Measurements from ENCODE around the gene TEAD1. TPM values are rescaled to one million over a fixed set of nuclear protein-coding genes. Genes with fewer than 3 reads are reported as not detected.

Gene TEAD1
- total and polyA plus RNA-seq, 9 of the 15 experiments (the other 6 are each of a cell fraction or from before 2014, with no cell fraction given) = 1.7 to 17.7 (median 10.8) TPM

DNA sequence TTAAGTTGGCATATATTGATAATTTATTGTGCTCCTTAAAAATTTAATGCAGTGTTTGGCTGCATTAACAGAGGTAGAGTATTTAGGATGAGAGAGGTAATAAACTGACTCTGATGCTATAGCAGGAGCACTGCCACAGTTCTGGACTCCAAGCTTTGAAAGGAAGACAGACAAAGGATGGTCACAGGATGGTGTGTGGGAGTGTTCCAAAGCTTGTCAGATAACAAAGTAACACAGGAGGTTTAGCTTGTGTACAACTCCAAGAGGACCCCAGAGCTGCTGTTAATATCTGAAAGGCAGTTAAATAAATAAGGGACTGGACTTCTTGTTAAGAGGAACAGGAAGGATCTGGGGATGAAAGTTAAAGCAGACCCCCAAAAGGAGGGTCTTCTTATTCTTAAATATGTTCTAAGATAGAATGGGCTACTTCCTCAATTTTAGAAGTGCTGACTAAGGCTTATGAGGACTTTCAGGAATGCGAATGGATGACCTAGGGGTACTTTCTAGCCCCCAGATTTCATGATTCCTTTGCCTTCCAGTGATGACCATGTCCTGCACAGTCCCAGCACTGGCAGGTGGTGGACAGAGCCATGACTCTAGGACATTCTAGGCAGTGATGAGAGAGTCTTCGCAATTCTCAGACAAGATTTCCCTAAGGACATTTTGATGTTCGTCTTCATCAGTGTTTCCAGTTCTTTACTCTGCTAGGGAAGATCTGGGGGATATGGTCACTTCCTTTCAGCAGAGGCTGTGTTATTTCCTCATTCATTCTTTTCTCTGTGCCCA is 185.8 kb downstream of the TEAD1 start (continued):
- TF ChIP-seq, protein P1, sequence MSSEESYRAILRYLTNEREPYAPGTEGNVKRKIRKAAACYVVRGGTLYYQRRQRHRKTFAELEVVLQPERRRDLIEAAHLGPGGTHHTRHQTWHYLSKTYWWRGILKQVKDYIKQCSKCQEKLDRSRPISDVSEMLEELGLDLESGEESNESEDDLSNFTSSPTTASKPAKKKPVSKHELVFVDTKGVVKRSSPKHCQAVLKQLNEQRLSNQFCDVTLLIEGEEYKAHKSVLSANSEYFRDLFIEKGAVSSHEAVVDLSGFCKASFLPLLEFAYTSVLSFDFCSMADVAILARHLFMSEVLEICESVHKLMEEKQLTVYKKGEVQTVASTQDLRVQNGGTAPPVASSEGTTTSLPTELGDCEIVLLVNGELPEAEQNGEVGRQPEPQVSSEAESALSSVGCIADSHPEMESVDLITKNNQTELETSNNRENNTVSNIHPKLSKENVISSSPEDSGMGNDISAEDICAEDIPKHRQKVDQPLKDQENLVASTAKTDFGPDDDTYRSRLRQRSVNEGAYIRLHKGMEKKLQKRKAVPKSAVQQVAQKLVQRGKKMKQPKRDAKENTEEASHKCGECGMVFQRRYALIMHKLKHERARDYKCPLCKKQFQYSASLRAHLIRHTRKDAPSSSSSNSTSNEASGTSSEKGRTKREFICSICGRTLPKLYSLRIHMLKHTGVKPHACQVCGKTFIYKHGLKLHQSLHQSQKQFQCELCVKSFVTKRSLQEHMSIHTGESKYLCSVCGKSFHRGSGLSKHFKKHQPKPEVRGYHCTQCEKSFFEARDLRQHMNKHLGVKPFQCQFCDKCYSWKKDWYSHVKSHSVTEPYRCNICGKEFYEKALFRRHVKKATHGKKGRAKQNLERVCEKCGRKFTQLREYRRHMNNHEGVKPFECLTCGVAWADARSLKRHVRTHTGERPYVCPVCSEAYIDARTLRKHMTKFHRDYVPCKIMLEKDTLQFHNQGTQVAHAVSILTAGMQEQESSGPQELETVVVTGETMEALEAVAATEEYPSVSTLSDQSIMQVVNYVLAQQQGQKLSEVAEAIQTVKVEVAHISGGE (CRISPR knock-in tag; IDR thresholded peaks at IDR 0.05) = 0 out of 6 replicates have a peak, but pooled peaks of 1 of the 3 experiments have one; percentile 43
- peak; percentile 36; the same call in 1 of the 2 replicates for TF ChIP-seq CBFA2T3 (IDR thresholded peaks at IDR 0.05)
- no peak for TF ChIP-seq TAF9B (IDR thresholded peaks at IDR 0.05; ENCODE audit: partially characterized antibody)
- TF ChIP-seq, protein P2, sequence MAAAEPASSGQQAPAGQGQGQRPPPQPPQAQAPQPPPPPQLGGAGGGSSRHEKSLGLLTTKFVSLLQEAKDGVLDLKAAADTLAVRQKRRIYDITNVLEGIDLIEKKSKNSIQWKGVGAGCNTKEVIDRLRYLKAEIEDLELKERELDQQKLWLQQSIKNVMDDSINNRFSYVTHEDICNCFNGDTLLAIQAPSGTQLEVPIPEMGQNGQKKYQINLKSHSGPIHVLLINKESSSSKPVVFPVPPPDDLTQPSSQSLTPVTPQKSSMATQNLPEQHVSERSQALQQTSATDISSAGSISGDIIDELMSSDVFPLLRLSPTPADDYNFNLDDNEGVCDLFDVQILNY (CRISPR knock-in tag; IDR thresholded peaks at IDR 0.05) = no peak
- TF ChIP-seq, protein P3, sequence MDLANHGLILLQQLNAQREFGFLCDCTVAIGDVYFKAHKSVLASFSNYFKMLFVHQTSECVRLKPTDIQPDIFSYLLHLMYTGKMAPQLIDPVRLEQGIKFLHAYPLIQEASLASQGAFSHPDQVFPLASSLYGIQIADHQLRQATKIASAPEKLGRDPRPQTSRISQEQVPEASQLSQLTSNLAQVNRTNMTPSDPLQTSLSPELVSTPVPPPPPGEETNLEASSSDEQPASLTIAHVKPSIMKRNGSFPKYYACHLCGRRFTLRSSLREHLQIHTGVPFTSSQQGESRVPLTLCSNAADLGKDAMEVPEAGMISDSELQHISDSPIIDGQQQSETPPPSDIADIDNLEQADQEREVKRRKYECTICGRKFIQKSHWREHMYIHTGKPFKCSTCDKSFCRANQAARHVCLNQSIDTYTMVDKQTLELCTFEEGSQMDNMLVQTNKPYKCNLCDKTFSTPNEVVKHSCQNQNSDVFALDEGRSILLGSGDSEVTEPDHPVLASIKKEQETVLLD (IDR thresholded peaks at IDR 0.05) = no peak
- no peak for TF ChIP-seq PYGO2 (tag; IDR thresholded peaks at IDR 0.05)
- no peak for TF ChIP-seq ARHGAP35 (IDR thresholded peaks at IDR 0.05; ENCODE audit: partially characterized antibody)
- TF ChIP-seq NCOR1 (IDR thresholded peaks at IDR 0.05) = no peak
- TF ChIP-seq YBX1 (IDR thresholded peaks at IDR 0.05) = no peak
- TF ChIP-seq RFX1 (IDR thresholded peaks at IDR 0.05) = no peak
- TF ChIP-seq, protein P4, sequence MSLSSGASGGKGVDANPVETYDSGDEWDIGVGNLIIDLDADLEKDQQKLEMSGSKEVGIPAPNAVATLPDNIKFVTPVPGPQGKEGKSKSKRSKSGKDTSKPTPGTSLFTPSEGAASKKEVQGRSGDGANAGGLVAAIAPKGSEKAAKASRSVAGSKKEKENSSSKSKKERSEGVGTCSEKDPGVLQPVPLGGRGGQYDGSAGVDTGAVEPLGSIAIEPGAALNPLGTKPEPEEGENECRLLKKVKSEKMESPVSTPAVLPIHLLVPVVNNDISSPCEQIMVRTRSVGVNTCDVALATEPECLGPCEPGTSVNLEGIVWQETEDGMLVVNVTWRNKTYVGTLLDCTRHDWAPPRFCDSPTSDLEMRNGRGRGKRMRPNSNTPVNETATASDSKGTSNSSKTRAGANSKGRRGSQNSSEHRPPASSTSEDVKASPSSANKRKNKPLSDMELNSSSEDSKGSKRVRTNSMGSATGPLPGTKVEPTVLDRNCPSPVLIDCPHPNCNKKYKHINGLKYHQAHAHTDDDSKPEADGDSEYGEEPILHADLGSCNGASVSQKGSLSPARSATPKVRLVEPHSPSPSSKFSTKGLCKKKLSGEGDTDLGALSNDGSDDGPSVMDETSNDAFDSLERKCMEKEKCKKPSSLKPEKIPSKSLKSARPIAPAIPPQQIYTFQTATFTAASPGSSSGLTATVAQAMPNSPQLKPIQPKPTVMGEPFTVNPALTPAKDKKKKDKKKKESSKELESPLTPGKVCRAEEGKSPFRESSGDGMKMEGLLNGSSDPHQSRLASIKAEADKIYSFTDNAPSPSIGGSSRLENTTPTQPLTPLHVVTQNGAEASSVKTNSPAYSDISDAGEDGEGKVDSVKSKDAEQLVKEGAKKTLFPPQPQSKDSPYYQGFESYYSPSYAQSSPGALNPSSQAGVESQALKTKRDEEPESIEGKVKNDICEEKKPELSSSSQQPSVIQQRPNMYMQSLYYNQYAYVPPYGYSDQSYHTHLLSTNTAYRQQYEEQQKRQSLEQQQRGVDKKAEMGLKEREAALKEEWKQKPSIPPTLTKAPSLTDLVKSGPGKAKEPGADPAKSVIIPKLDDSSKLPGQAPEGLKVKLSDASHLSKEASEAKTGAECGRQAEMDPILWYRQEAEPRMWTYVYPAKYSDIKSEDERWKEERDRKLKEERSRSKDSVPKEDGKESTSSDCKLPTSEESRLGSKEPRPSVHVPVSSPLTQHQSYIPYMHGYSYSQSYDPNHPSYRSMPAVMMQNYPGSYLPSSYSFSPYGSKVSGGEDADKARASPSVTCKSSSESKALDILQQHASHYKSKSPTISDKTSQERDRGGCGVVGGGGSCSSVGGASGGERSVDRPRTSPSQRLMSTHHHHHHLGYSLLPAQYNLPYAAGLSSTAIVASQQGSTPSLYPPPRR (CRISPR knock-in tag; IDR thresholded peaks at IDR 0.05; ENCODE audit: borderline replicate concordance) = no peak
- TF ChIP-seq, protein P5, sequence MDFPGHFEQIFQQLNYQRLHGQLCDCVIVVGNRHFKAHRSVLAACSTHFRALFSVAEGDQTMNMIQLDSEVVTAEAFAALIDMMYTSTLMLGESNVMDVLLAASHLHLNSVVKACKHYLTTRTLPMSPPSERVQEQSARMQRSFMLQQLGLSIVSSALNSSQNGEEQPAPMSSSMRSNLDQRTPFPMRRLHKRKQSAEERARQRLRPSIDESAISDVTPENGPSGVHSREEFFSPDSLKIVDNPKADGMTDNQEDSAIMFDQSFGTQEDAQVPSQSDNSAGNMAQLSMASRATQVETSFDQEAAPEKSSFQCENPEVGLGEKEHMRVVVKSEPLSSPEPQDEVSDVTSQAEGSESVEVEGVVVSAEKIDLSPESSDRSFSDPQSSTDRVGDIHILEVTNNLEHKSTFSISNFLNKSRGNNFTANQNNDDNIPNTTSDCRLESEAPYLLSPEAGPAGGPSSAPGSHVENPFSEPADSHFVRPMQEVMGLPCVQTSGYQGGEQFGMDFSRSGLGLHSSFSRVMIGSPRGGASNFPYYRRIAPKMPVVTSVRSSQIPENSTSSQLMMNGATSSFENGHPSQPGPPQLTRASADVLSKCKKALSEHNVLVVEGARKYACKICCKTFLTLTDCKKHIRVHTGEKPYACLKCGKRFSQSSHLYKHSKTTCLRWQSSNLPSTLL (IDR thresholded peaks at IDR 0.05) = no peak
- TF ChIP-seq FOXA1 (IDR thresholded peaks at IDR 0.05; ENCODE audit: borderline replicate concordance) = no peak
- no peak for TF ChIP-seq GABPA (tag; conservative IDR thresholded peaks at IDR 0.05; ENCODE audit: low read depth)
- TF ChIP-seq DPF2 (IDR thresholded peaks at IDR 0.05) = peak; percentile 74
